Astrocyte (in vitro differentiated cells and primary cell): ENCODE data around the gene OLFM3. TPM values are rescaled to one million over a fixed set of nuclear protein-coding genes. Genes with fewer than 3 reads are reported as not detected.

ENCODE experiments used
- DNase-seq: peaks from one replicate; pipeline ENCODE4 v3.0.0-alpha.2; 2010; ENCODE audit warnings: low read depth
- FAIRE-seq: peaks from 2 replicates; lab custom pipeline; 2011; peaks lifted over from hg19 to GRCh38; lab: Jason Lieb, UNC
- H2AFZ ChIP-seq: 2 replicates; pipeline ENCODE4 v1.6.0; 2012; ENCODE audit warnings: low read depth, low read length, inconsistent platforms
- H3K27ac ChIP-seq: 2 replicates; pipeline ENCODE4 v1.5.1; 2011; ENCODE audit warnings: low read depth, low read length, inconsistent platforms
- H3K27me3 ChIP-seq: 2 replicates; pipeline ENCODE4 v1.6.0; 2011; ENCODE audit warnings: low read length, inconsistent platforms; ENCODE audit not compliant: insufficient read depth
- H3K36me3 ChIP-seq: 2 replicates; pipeline ENCODE4 v1.5.1; 2011; ENCODE audit warnings: low read length, inconsistent platforms; ENCODE audit not compliant: insufficient read depth
- H3K4me1 ChIP-seq: 2 replicates; pipeline ENCODE4 v1.5.1; 2011; ENCODE audit warnings: low read length, inconsistent platforms; ENCODE audit not compliant: insufficient read depth
- H3K4me2 ChIP-seq: 2 replicates; pipeline ENCODE4 v1.6.0; 2012; ENCODE audit warnings: low read length, inconsistent platforms
- H3K4me3 ChIP-seq: 2 replicates; pipeline ENCODE4 v1.5.1; 2011; ENCODE audit warnings: low read depth, mild to moderate bottlenecking, low read length, inconsistent platforms; ENCODE audit not compliant: insufficient read depth
- H3K79me2 ChIP-seq: 2 replicates; pipeline ENCODE4 v1.6.0; 2012; ENCODE audit warnings: mild to moderate bottlenecking, low read length, inconsistent platforms; ENCODE audit not compliant: insufficient read depth
- H3K9ac ChIP-seq: 2 replicates; pipeline ENCODE4 v1.6.0; 2012; ENCODE audit warnings: mild to moderate bottlenecking, low read length, inconsistent platforms
- H3K9me3 ChIP-seq: 2 replicates; pipeline ENCODE4 v1.5.1; 2012; ENCODE audit warnings: low read depth, mild to moderate bottlenecking, low read length, inconsistent platforms; ENCODE audit not compliant: insufficient read depth
- H4K20me1 ChIP-seq: 2 replicates; pipeline ENCODE4 v1.6.0; 2012; ENCODE audit warnings: low read length, inconsistent platforms; ENCODE audit not compliant: insufficient read depth
- H3K27ac Mint-ChIP-seq: one replicate; pipeline ENCODE4 v1.8.0; 2021; ENCODE audit warnings: mild to moderate bottlenecking, mixed read lengths; ENCODE audit not compliant: unreplicated experiment
- H3K27me3 Mint-ChIP-seq: one replicate; pipeline ENCODE4 v1.8.0; 2021; ENCODE audit warnings: low read depth, mixed read lengths; ENCODE audit not compliant: unreplicated experiment
- H3K36me3 Mint-ChIP-seq: one replicate; pipeline ENCODE4 v1.8.0; 2021; ENCODE audit warnings: low read depth, mixed read lengths; ENCODE audit not compliant: unreplicated experiment
- H3K4me1 Mint-ChIP-seq: one replicate; pipeline ENCODE4 v1.8.0; 2021; ENCODE audit warnings: low read depth, mixed read lengths; ENCODE audit not compliant: unreplicated experiment
- H3K4me3 Mint-ChIP-seq: one replicate; pipeline ENCODE4 v1.8.0; 2021; ENCODE audit warnings: mild to moderate bottlenecking, moderate library complexity, mixed read lengths; ENCODE audit not compliant: unreplicated experiment
- H3K9me3 Mint-ChIP-seq: one replicate; pipeline ENCODE4 v1.8.0; 2021; ENCODE audit warnings: mild to moderate bottlenecking, mixed read lengths; ENCODE audit not compliant: unreplicated experiment
- EZH2 ChIP-seq: IDR thresholded peaks from 2 replicates; pipeline ENCODE4 v1.6.1; 2012; ENCODE audit warnings: mild to moderate bottlenecking, low read length, inconsistent platforms; ENCODE audit not compliant: insufficient read depth
- total RNA-seq: library from RNA; stranded (reverse); gene quantifications from 2 replicates; pipeline ENCODE4 v1.2.1, GENCODE V29; 2021
- TF ChIP-seq, protein P1 (sequence below): IDR thresholded peaks from 2 replicates; pipeline ENCODE4 v1.5.1; 2011; ENCODE audit warnings: low read depth, mild to moderate bottlenecking, inconsistent platforms, low read length, moderate library complexity; ENCODE audit not compliant: insufficient read depth

OLFM3 gene
- total RNA-seq, 1 donor from 2014 or later, result 0.11 TPM

DNA sequence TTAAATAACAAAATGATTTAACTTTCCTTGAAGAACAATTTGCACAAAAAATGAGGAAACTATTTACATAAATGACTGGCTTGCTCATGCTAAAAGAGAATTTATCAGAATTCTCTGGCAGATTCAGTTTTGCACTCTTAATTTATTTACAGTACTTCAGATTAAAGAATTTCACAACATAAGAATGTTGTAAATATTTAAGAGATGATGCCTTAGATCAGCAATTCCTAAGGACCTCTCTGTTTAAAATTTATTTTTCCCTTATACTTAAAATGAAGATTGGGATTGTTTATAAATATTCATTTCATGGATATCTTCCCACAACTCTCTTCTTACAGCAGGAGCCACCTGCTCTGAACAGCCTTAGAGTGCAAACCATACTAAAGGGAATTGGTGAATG lies 120.8 kb downstream of the OLFM3 start:
- FAIRE-seq, result no peak
- no peak overlapping the region for H3K27ac Mint-ChIP-seq
- Histone ChIP-seq H3K36me3 (no peaks in the 10 kb centered on the region), H3K9ac (no peak overlapping the region), H3K4me1 (no peaks in the 10 kb centered on the region), H3K4me3 (no peak overlapping the region), H3K27ac (no peak overlapping the region), H4K20me1 (no peaks in the 10 kb centered on the region), H3K27me3 (no peaks in the 10 kb centered on the region), H2AFZ (no peak overlapping the region), H3K79me2 (no peaks in the 10 kb centered on the region), H3K9me3 (no peaks in the 10 kb centered on the region), H3K4me2 (no peak overlapping the region)
- no peak for DNase-seq
- H3K4me3 Mint-ChIP-seq, result no peak overlapping the region
- no peaks in the 10 kb centered on the region for H3K9me3 Mint-ChIP-seq
- no peaks in the 10 kb centered on the region for H3K27me3 Mint-ChIP-seq
- TF ChIP-seq, protein P1, sequence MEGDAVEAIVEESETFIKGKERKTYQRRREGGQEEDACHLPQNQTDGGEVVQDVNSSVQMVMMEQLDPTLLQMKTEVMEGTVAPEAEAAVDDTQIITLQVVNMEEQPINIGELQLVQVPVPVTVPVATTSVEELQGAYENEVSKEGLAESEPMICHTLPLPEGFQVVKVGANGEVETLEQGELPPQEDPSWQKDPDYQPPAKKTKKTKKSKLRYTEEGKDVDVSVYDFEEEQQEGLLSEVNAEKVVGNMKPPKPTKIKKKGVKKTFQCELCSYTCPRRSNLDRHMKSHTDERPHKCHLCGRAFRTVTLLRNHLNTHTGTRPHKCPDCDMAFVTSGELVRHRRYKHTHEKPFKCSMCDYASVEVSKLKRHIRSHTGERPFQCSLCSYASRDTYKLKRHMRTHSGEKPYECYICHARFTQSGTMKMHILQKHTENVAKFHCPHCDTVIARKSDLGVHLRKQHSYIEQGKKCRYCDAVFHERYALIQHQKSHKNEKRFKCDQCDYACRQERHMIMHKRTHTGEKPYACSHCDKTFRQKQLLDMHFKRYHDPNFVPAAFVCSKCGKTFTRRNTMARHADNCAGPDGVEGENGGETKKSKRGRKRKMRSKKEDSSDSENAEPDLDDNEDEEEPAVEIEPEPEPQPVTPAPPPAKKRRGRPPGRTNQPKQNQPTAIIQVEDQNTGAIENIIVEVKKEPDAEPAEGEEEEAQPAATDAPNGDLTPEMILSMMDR, result no peak
- TF ChIP-seq EZH2, result no peak
- no peaks in the 10 kb centered on the region for H3K4me1 Mint-ChIP-seq
- H3K36me3 Mint-ChIP-seq, result no peaks in the 10 kb centered on the region

DNA sequence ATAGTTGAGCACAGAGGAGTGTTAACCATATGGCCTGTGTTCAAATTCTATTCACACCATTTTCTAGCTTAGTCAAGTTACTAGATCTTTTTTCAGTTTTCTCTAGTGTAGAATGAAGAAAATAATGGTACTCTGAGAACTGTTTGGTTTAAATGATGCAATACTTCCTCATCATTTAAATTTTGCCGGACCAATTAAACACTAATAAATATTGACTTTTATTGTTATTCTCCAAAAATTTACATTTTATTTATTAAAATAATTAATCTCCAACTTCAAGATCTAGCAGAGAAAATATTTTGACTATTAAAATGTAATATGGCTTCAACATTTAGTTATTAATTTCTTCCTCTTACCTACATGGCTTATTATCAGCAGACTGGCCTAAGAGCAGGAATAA lies 123.1 kb downstream of the OLFM3 start:
- Mint-ChIP-seq H3K4me3 (no peak overlapping the region), H3K9me3 (no peaks in the 10 kb centered on the region), H3K36me3 (no peaks in the 10 kb centered on the region), H3K27me3 (no peaks in the 10 kb centered on the region), H3K4me1 (no peaks in the 10 kb centered on the region), H3K27ac (no peak overlapping the region)
- Histone ChIP-seq H3K27ac (no peak overlapping the region), H3K4me3 (no peak overlapping the region), H3K4me1 (no peaks in the 10 kb centered on the region), H3K4me2 (no peak overlapping the region), H3K79me2 (no peaks in the 10 kb centered on the region), H3K36me3 (no peaks in the 10 kb centered on the region), H3K27me3 (no peaks in the 10 kb centered on the region), H3K9ac (no peak overlapping the region), H3K9me3 (no peaks in the 10 kb centered on the region), H4K20me1 (no peaks in the 10 kb centered on the region), H2AFZ (no peak overlapping the region)
- FAIRE-seq, result no peak
- no peak for DNase-seq
- TF ChIP-seq, protein P1, result no peak
- TF ChIP-seq EZH2, result no peak

DNA sequence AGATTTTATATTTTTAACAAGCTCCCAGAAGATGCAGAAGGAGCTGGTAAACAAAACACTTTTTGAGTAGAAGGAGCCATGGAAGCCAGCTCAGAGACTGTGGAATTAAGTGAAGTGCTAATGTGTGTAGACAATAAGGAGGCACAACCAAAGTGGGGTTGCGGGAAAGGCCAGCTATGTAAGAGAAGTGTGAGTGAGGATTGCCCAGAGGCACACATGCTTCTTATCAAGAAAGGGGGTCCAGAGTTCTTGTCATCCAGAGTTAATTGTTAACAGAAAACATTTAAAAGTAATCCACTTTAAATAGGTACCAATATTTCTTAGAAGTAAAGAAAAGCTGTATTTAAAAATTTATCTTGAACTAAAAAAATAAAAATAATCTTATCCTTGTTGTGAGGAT lies 136.8 kb downstream of the OLFM3 start:
- Mint-ChIP-seq H3K27ac (no peak overlapping the region), H3K4me3 (no peak overlapping the region), H3K27me3 (no peaks in the 10 kb centered on the region), H3K9me3 (no peaks in the 10 kb centered on the region), H3K36me3 (no peaks in the 10 kb centered on the region), H3K4me1 (no peaks in the 10 kb centered on the region)
- H3K36me3 ChIP-seq, result no peaks in the 10 kb centered on the region
- no peak overlapping the region for H3K9ac ChIP-seq
- H2AFZ ChIP-seq, result no peak overlapping the region
- H3K4me1 ChIP-seq, result no peaks in the 10 kb centered on the region
- H4K20me1 ChIP-seq, result no peaks in the 10 kb centered on the region
- no peak overlapping the region for H3K4me2 ChIP-seq
- H3K27me3 ChIP-seq, result no peaks in the 10 kb centered on the region
- no peak overlapping the region for H3K4me3 ChIP-seq
- FAIRE-seq (no peak), DNase-seq (no peak)
- no peaks in the 10 kb centered on the region for H3K9me3 ChIP-seq
- no peak for TF ChIP-seq EZH2
- TF ChIP-seq, protein P1, result no peak
- H3K27ac ChIP-seq, result no peak overlapping the region
- H3K79me2 ChIP-seq, result no peaks in the 10 kb centered on the region
